Measurements from ENCODE around the gene CKAP4. TPM values are rescaled to one million over a fixed set of nuclear protein-coding genes. Genes with fewer than 3 reads are reported as not detected.

Gene CKAP4
- total RNA-seq, 1 donor from 2014 or later, result 40.3 TPM

DNA sequence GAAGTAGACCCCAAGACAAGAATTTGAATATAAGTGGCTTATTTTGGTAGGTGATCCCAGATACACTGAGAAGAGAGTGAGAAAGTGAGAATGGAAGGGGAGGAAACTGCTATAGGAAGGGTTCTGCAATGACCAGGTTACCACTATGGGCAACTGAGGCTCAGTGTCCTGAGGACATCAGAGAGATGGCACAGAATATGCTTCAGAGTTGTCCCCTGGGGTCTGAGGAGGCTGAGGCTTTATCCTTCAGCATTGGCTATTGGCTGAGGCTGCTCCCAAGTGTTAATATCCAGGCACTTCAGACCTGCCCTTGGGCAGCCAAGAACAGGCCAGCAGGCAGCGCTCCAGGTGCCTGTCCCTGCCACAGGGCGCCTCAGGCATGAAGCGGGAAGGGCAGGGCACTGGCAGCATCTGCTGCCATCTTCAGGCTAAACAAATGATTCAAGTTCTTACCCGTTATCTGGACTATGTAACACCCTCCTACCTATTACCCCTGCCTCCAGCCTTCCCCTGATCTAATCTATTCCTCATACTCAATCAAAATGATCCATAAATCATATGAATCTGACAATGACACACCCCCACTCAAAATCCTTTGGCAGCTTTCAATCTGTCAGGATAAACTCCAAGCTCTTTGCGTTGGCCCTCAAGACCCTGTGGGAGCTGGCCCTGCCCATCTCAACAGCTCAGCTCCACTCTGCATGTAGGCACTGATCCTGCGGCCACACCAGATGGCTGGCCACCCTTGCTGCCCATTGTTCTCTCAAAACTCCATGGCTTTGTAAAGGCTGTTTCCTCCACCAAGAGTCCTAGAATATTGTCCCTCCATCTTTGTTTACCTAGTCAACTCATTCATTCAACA lies 42.4 kb downstream of the CKAP4 start:
- Histone ChIP-seq H3K4me3 (no peak overlapping the region), H3K27me3 (no peaks in the 10 kb centered on the region), H3K36me3 (no peaks in the 10 kb centered on the region), H3K4me1 (no peaks in the 10 kb centered on the region), H3K27ac (no peak overlapping the region), H3K9me3 (no peaks in the 10 kb centered on the region)
- TF ChIP-seq, protein P1, sequence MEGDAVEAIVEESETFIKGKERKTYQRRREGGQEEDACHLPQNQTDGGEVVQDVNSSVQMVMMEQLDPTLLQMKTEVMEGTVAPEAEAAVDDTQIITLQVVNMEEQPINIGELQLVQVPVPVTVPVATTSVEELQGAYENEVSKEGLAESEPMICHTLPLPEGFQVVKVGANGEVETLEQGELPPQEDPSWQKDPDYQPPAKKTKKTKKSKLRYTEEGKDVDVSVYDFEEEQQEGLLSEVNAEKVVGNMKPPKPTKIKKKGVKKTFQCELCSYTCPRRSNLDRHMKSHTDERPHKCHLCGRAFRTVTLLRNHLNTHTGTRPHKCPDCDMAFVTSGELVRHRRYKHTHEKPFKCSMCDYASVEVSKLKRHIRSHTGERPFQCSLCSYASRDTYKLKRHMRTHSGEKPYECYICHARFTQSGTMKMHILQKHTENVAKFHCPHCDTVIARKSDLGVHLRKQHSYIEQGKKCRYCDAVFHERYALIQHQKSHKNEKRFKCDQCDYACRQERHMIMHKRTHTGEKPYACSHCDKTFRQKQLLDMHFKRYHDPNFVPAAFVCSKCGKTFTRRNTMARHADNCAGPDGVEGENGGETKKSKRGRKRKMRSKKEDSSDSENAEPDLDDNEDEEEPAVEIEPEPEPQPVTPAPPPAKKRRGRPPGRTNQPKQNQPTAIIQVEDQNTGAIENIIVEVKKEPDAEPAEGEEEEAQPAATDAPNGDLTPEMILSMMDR (IDR thresholded peaks at IDR 0.05), result no peak
- intact Hi-C loops (cut with DNase I), result no loop called here
- peak; percentile 49 for ATAC-seq
- DNase-seq, result no peak

DNA sequence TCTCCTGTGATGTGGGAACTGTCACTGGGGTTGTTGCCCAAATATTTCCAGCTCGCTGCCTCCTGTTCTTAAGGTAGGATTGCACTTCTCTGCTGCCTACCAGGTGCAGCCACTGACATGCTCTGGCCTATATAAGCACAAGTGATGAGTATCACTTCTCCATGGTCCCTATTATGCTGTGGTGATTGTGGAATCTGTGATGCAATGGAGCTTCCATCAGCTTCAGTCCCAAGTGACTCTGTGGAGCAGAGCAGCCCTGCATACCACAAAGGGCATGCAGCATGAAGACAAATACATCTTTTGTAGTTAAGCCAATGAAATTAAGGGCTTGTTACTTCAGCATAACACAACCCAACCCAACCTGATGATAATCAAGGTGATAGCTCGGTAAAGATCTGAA lies 43.5 kb downstream of the CKAP4 start:
- no peak for DNase-seq
- ATAC-seq, result no peak
- no peaks in the 10 kb centered on the region for H3K9me3 ChIP-seq
- TF ChIP-seq, protein P1 (IDR thresholded peaks at IDR 0.05), result no peak
- H3K27me3 ChIP-seq, result no peaks in the 10 kb centered on the region
- H3K27ac ChIP-seq, result no peak overlapping the region
- no peak overlapping the region for H3K4me3 ChIP-seq
- no peaks in the 10 kb centered on the region for H3K36me3 ChIP-seq
- H3K4me1 ChIP-seq, result no peaks in the 10 kb centered on the region
- intact Hi-C loops (cut with DNase I), result no loop called here

DNA sequence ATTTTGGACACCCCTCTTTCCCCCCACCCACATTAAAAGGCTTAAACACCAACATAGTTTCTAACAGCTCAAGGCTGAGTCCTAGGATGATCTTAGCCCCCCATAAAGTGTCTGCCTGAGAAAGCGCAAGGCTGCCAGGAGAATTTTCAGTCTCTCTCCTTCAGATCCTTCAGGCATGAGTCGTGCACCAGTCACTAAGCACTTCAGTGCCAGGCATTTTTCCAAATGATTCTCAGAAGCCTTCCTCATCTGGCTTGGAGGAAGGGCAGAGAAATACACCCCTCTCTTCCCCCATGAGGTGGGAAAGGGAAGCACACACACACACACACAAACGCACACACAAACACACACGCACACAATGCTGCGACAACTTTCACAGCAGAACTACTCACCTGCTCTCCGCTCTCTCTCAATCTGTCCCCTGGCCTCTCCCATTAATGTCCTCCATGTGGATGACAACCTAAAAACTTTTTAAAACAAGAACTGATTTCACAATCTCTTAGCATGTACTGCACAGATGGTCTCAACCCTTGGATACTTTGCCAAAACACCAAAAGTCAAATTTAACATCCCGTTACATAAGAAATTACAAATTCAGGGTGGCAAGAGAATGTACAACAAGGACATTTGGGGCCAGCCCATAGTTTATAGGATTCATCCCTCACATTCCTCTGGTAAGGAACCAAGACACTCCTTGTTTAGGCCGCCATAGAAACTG lies 49.8 kb downstream of the CKAP4 start:
- TF ChIP-seq, protein P1 (IDR thresholded peaks at IDR 0.05), result no peak
- no peak overlapping the region for H3K4me3 ChIP-seq
- H3K9me3 ChIP-seq, result no peaks in the 10 kb centered on the region
- ATAC-seq, result no peak
- peak overlapping the region; percentile 32 for H3K27ac ChIP-seq
- DNase-seq, result no peak
- H3K36me3 ChIP-seq, result no peaks in the 10 kb centered on the region
- H3K4me1 ChIP-seq, result peaks cover 11% of the 10 kb centered on the region
- intact Hi-C loops (cut with DNase I), result no loop called here
- H3K27me3 ChIP-seq, result no peaks in the 10 kb centered on the region

DNA sequence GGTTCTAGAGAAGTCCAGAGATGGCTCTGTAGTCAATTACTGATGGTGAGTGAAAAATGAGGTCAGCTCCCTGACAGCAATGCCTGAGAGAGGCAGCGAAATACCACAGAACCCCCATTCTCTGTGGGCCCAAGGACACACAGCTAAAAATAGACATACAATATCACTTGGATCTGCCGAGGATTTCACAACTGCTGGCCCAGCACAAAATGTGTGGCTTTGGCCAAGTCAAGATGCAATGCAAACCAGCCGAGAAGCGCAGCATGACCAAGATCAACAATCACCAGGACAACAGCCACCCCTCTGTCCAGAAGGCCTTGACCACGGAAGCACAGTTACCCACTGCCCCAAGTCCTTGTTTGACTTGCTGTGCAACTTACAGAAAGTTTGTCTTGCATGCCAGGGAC lies 52.2 kb downstream of the CKAP4 start:
- H3K27ac ChIP-seq, result no peak overlapping the region
- no peaks in the 10 kb centered on the region for H3K9me3 ChIP-seq
- no peaks in the 10 kb centered on the region for H3K36me3 ChIP-seq
- no peaks in the 10 kb centered on the region for H3K27me3 ChIP-seq
- DNase-seq (no peak), ATAC-seq (peak; percentile 57)
- H3K4me1 ChIP-seq, result peaks cover 11% of the 10 kb centered on the region
- intact Hi-C loops (cut with DNase I), result no loop called here
- H3K4me3 ChIP-seq, result no peak overlapping the region
- TF ChIP-seq, protein P1 (IDR thresholded peaks at IDR 0.05), result no peak

DNA sequence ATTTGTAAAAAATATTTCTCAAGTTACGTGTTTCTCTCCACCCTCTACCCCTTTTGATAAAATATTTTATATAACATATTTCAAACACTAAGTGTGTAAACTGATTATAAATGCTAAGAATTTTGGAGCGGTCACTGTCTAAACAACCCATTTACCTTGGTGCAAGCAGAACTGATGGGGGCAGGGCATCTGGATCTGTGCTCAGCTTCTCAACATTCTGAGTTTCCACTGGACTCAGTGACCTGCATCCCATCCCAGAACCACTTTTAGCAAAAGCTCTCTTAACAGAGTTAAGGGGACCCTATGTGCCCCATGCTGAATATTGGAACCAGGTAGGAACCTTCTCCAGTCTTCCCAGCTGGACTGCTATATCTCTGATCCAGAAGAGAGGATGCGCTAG lies 53.5 kb downstream of the CKAP4 start:
- H3K4me1 ChIP-seq, result peaks cover 11% of the 10 kb centered on the region
- no peaks in the 10 kb centered on the region for H3K27me3 ChIP-seq
- ATAC-seq (no peak), DNase-seq (no peak)
- H3K36me3 ChIP-seq, result no peaks in the 10 kb centered on the region
- no peak overlapping the region for H3K4me3 ChIP-seq
- TF ChIP-seq, protein P1 (IDR thresholded peaks at IDR 0.05), result no peak
- no peaks in the 10 kb centered on the region for H3K9me3 ChIP-seq
- H3K27ac ChIP-seq, result peak overlapping the region; percentile 6
- intact Hi-C loops (cut with DNase I), result no loop called here
